HG02885 (cell line): ENCODE measurements around the gene TGFB1.
A peak's percentile ranks its signal among the peaks of the same experiment; 100 is the strongest.
"Not testable (repeated sequence)": the region's sequence is repeated elsewhere in the genome, so short reads cannot be mapped to it uniquely, and the experiment has no call there.

Experiments
- ATAC-seq: cut with Tn5 transposase; IDR thresholded peaks from one replicate; pipeline ENCODE4 v1.9.1; 2021; ENCODE audit warnings: mild to moderate bottlenecking; ENCODE audit not compliant: unreplicated experiment, poor library complexity

The TGFB1 gene

DNA sequence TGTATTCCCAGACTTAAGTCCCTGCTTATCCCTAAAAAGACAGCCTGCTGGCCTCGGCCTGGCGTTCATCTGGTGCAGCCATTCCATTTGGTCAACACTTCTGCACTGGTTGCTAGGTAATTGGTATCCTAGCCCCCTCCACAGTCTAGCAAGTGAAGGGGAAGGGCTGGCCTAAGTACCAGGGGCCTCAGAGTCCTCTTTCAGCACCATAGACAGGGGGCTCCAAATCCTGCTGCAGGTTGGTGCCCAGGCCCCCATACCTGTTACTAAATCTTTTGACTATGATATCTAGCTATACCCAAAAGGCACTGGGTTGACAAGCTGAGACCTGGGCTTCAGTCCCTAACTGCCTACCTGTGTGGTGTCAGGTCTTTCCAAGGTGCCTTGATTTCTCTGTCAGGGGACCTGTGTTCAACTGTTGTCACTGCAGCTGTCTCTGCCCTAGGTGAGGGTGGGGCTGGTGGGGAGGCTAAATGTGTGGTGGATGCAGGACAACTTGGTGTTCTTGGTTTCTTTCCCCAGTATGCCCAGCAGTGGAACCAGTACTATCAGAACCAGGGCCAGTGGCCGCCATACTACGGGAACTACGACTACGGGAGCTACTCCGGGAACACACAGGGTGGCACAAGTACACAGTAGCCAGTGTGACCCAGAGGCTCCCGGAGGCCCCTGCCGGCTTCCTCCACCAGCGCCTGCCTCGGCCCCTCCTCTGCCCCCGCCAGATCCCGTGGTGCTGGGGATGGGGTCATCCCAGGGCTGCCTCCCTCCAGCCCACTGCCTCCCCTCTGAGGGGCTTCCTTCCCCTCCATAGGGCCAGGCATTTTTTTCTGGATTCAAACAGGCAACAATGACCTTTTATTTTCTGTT is 47.6 kb downstream of the TGFB1 start:
- ATAC-seq = no peak

DNA sequence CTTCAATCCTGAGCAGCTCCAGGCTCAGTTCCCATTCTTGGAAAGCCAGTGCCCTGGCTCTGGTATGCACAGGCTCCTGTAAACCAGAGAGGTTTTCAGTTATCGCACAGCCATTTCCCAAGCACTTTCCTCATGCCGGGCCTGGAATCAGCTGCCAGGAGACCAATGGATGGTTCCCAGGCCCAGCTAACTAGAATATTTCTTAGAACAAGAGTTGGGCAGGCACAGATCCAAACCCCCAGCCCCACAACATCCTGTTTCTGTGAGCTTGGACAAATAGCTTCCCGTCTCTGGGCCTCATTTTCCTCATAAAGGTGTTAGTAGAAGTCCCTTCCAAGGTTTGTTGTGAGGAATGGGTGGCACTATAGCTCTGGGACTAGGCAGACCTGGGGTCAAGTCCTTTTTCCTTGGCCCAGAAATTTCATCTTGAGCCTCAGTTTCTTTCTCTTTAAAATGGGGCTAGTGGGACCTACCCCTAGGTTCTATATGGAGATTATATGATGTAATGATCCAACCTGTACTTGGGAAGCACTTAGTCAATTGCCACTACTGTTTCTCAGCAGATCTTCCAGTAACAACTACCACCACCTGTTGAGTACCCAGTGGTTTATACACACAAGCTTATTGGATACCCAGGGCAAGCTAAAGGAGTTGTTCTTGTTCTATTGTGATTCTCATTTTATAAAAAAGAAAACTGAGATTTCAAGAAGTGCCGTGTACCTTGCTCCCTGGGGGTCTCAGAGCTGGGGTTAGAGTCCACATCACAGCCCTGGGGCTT is 48.8 kb downstream of the TGFB1 start:
- ATAC-seq = no peak

DNA sequence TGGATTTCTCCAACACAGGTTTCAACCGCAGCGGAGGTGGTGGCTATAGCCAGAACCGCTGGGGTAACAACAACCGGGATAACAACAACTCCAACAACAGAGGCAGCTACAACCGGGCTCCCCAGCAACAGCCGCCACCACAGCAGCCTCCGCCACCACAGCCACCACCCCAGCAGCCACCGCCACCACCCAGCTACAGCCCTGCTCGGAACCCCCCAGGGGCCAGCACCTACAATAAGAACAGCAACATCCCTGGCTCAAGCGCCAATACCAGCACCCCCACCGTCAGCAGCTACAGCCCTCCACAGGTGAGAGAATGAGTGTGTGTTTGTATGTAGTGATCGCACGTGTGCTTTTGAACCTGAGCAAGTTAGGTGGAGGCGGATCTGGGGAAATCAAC is 49.8 kb downstream of the TGFB1 start:
- ATAC-seq = no peak

DNA sequence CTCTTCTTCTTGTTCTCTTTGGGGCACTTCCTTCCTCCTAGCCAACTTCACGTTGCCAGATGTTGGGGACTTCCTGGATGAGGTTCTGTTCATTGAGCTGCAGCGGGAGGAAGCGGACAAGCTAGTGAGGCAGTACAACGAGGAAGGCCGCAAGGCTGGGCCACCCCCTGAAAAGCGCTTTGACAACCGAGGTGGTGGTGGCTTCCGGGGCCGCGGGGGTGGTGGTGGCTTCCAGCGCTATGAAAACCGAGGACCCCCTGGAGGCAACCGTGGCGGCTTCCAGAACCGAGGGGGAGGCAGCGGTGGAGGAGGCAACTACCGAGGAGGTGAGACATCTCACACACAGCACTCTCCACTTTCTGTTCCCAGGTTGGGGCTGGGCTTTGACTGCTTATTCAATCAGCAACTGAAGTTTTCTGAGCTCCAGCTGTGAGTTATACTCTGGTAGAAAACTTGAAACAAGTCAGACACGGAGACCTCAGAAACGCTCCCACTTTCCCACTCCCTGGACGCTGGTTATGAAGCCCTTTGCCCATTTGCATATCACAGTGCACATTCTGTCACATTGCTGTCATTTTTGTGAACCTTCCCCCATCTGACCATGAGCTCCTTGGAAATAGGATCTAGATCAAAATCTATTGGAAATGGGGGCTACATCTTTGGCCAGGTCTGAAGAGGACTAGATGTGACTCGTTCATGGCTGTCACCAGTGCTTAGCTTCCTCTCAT is 50.9 kb downstream of the TGFB1 start:
- peak; percentile 54 for ATAC-seq

DNA sequence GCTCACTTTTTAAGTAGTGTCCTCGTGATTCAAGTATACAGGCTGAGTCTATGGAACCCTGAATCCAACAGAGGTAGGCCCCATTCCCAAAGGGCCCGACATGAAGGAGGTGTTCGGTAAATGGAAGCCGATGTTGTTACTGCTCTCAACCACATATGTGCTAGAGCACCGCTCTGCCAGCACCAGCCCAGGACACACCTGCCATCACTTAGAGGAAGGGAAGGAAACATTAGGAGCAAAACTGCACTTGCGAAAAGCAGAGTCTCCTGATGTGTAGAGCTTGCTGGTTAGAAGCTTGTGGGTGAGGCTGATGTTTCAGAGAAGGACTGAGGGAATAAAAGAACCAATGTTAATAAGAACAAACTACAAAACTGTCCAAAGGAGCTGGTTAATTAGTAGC is 53.2 kb downstream of the TGFB1 start:
- no peak for ATAC-seq

DNA sequence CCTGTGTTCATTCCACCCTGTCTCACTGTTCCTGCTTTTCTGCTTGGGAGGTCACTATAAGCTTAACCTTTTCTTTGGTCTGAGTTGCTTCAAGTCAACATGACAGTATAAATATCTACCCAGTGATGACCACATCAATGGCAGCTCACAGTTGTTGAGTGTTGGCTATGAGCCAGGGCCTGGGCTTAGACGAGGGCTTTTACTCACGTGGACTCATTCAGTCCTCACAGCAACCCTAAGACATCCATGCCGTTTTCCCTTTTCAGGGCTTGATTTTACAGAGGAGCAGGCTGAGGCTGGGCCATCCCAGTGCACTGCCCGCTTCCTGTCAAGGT is 54.0 kb downstream of the TGFB1 start:
- no peak for ATAC-seq

DNA sequence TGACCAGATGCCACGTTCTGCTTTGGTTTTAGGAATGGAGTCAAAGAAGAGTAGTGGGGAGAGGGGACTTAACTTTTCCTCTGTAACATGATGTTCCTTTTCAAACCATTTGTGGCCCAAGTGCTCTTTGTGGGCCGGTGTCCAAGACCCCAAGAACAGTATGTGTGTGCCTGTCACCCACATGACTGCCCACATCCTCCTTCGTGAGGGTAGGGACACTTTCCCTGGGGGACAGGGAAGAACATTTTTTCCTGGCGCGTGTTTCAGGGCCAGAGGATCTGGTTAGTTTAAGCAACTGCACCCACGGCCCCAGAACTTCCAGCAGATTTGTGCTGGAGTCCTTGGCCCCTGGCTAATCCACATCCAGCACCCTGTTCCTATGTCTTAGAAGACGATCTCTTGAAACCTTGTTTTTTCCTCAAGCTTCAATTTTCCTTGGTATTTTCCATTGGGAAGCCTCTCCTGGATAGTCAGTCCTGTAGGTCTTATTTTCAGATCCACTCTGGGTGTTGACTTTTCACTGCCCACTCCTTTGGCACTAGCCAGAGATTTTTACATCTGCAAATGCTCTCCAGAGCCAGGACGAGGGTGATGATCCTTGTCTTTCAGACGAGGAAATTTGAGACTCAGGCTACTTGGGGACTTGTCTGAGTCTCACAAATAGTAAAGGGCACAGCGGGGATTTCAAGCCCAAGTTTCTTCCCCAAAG is 54.5 kb downstream of the TGFB1 start:
- no peak for ATAC-seq

DNA sequence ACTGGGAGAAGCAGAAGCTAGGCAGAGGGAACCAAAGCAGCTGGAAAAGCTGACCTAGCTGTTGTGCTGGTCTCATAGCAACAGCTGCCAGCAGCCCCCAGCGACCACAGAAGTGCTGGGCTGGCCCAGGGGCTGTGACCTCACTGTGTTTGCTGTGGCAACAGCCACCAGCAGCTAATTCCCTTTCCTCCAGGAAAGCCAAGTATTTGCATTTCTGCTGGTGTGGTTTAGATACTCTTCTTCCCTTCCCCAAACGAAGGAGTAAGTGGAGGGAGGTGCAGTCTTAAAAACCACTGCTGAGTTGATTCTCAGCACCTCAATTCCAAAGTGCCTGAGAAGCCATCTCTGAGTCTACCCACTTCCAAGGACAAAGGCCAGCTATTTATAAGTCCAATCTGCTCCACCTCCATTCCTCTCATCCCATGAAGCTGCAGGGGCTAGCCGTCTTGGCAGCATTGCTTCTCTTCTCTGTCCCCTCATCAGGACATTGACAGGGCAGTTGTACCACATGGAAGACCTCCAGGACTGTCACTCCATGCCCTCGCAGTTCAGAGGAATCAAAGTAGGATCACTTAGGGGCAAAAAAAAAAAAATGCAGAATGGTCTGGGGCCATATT is 55.3 kb downstream of the TGFB1 start:
- no peak for ATAC-seq

DNA sequence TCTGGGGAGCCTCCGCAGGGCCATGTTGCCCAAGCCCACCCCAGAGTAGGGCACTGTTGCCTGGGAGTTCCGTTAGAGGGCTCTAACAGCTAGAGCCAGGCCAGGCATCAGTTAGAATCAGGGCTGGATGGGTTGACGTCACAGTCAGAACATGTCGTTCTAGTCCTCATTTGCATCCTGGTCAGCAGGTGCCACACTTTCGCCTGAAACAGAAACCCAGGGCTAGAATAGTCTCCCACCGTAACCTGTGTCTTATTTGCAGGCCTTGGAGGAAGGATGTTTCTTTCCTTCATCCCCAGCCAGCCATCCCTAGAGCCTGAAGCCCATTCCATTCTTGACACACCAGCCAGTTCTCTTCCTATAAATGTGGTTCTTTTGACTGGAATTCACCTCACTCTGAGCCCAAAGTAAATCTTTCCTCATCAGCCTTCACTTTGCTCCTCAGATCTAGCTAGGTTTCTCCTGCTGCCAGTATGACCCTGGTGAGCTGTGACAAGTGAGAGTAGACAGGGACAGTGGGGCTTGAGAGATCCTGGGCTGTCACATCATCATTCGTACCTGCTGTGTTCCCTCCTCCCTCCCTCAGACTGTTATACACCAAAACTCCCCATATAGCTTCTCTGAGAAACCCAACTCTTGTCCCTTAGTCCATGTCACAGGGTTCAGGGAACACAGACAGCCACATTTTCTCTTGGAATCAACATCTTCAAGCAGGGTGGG is 55.9 kb downstream of the TGFB1 start:
- peak; percentile 83 for ATAC-seq

DNA sequence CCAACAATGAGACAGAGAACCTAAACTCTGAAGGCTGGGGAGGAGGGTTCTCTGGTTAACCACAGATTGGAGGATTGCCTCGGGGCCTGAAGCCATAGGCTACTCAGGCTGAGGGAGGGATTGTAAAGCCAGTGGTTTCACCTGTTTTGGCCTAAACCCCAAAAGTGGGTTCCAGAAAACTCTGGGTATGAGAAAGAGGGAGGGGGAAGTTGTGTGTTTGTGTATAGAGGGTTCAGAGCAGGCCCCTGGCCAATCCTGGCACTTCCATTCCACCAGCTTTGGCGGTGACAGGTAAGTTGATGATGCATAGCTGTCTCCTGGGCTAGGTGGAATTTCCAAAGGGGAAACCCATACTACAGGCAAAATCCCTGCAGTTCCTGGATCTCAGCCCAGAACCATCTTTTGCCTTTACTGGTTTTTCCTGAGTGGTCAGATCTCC is 57.3 kb downstream of the TGFB1 start:
- no peak for ATAC-seq

DNA sequence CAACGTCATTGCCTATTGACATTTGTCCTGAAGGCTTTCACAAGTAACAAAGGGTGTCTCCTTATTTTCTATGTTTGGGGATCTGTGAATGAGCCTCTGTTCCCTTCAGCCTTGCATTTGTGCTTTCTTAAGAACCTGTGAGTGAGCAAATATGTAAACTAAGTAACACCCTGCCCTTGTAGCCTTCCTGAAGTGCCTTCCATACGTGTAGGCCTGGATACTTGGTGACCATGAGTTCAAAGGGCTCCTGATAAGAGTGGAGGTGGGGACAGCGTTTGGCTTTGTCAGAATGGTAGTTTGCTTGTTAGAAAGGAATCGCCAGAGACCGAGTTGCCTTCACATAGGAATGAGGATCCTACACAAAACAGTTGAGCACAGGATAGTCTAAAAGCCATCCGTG is 58.2 kb downstream of the TGFB1 start:
- no peak for ATAC-seq

DNA sequence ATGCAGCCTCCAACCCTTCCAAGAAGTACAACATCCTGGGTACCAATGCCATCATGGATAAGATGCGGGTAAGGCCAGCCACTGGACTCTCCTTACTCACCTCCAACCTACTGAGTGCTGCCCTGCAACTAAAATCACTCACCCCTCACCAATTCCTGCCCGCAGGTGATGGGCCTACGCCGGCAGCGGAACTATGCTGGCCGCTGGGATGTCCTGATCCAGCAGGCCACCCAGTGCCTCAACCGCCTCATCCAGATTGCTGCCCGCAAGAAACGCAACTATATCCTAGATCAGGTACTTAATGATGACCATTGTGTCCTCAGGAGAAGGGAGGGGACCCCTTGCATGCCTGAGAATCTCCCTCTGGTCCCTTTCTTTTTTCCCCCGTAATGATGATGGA is 59.3 kb downstream of the TGFB1 start:
- no peak for ATAC-seq

DNA sequence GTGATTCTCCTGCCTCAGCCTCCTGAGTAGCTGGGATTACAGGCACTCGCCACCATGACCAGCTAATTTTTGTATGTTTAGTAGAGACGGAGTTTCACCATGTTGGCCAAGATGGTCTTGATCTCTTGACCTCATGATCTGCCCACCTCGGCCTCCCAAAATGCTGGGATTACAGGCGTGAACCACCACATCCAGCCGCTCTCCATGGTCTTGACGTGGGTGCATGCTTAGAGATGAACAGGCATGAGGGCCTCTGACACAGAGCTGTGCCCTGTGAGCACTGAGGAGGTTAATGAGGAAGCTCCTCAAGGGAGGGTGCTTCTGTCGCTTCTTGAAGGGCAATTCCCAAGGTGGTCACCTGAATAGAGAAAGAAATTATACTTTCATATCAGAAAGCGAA is 63.9 kb downstream of the TGFB1 start:
- ATAC-seq = not testable (repeated sequence)

DNA sequence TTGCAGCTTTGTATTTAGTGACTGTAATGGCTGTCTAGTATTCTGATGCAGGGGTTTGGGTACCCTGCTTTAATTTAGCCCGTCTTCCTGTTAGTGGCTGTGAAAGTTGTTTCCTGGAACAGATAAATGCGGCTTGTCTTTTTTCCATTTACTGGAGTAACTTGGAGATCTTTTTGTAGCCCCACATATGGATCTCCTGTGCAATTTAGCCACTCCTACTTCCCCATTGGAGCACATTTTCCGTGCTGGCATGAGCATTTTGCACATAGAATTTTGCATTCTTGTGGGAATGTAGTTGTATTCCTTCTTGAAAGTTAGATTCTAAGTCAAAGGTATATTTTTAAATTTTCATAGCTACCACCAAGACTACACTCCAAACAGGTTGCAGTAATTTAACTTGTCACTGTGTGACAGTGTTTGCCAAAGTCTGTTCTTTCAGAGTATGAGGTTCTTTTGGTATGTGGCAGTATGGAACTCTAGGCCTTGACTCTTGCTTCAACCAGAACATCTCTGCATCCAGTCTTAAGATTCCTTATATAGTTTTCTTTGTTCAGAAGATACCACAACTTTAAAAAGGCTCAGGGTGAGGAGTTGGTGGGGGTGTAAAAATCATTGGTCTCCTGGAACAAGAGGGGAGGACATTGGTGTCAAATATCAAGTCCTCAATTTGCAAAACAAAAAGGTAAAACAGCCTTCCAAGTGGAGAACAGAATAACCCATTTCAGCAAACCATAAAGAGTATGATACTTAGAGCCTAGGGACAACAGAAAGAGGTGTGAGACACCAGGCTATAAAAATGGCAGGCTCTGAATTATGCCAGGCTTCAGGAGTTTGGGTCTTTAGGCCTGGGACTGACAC is 64.8 kb downstream of the TGFB1 start:
- ATAC-seq = no peak
